PC-3 (cell line): ENCODE data around the gene KCNJ15. TPM values are rescaled to one million over a fixed set of nuclear protein-coding genes. Genes with fewer than 3 reads are reported as not detected.
A peak's percentile ranks its signal among the peaks of the same experiment; 100 is the strongest.

Source experiments
- ATAC-seq: fragments of 200-7000 bp; cut with Tn5 transposase; 2 replicates; pipeline ENCODE4 v1.9.1; 2020; ENCODE audit warnings: mild to moderate bottlenecking, moderate library complexity
- BruUV-seq: library from RNA; stranded (reverse); fragments of 400-500 nt; replicated peaks from 2 replicates; lab custom pipeline; 2021; lab: Mats Ljungman, UMichigan
- CTCF ChIA-PET: fragments of 300-600 bp; sonication (Branson Sonifier 250); formaldehyde crosslinking; loops from one replicate; lab custom pipeline; 2022; ENCODE audit warnings: antibody characterized with exemption; lab: Charles Lee
- POLR2A ChIA-PET: fragments of 300-600 bp; sonication (Branson Sonifier 250); formaldehyde crosslinking; loops from one replicate; lab custom pipeline; 2022; ENCODE audit warnings: antibody characterized with exemption; ENCODE audit not compliant: unreplicated experiment; lab: Charles Lee
- DNase-seq: peaks from one replicate; pipeline ENCODE4 v3.0.0-alpha.2; 2015
- H2AFZ ChIP-seq: fragments of 300-600 bp; sonication (generic); 2 replicates; pipeline ENCODE4 v1.6.0; 2016; ENCODE audit warnings: antibody characterized with exemption, low read length
- H3F3A ChIP-seq: fragments of 300-600 bp; sonication (generic); one replicate; pipeline ENCODE4 v1.6.0; 2017; ENCODE audit warnings: antibody characterized with exemption, low read length, control low read depth, mild to moderate bottlenecking; ENCODE audit not compliant: unreplicated experiment
- H3K27ac ChIP-seq: fragments of 300-600 bp; sonication (generic); 2 replicates; pipeline ENCODE4 v1.5.1; 2016; ENCODE audit warnings: mild to moderate bottlenecking, low read length
- H3K27me3 ChIP-seq: fragments of 300-600 bp; sonication (generic); 2 replicates; pipeline ENCODE4 v1.6.1; 2016; ENCODE audit warnings: low read length, mixed read lengths
- H3K36me3 ChIP-seq: fragments of 300-600 bp; sonication (generic); 2 replicates; pipeline ENCODE4 v1.6.1; 2016; ENCODE audit warnings: low read depth, mixed run types, low read length, mixed read lengths
- H3K4me1 ChIP-seq: fragments of 300-600 bp; sonication (generic); 2 replicates; pipeline ENCODE4 v1.5.1; 2016; ENCODE audit warnings: low read length; ENCODE audit not compliant: insufficient read depth
- H3K4me2 ChIP-seq: fragments of 300-600 bp; sonication (generic); 2 replicates; pipeline ENCODE4 v1.6.0; 2016; ENCODE audit warnings: low read length
- H3K4me3 ChIP-seq: fragments of 300-600 bp; sonication (generic); 2 replicates; pipeline ENCODE4 v1.5.1; 2016; ENCODE audit warnings: mild to moderate bottlenecking, low read length, mixed read lengths
- H3K79me2 ChIP-seq: fragments of 300-600 bp; sonication (generic); 2 replicates; pipeline ENCODE4 v1.6.1; 2017; ENCODE audit warnings: low read length, mixed read lengths
- H3K9ac ChIP-seq: fragments of 300-600 bp; sonication (generic); 2 replicates; pipeline ENCODE4 v1.6.0; 2016; ENCODE audit warnings: mild to moderate bottlenecking, low read length
- H3K9me2 ChIP-seq: fragments of 300-600 bp; sonication (generic); replicated peaks from 2 replicates; pipeline ENCODE4 v1.6.1; 2016; ENCODE audit warnings: mixed run types, low read length, mixed read lengths
- H3K9me3 ChIP-seq: fragments of 300-600 bp; sonication (generic); 2 replicates; pipeline ENCODE4 v1.6.1; 2016; ENCODE audit warnings: low read length, mixed read lengths
- H4K20me1 ChIP-seq: fragments of 300-600 bp; sonication (generic); 2 replicates; pipeline ENCODE4 v1.6.1; 2016; ENCODE audit warnings: low read length, mixed read lengths
- CTCF ChIP-seq: fragments of 300-600 bp; sonication (generic); conservative IDR thresholded peaks from 2 replicates; pipeline ENCODE4 v1.5.1; 2017; ENCODE audit warnings: antibody characterized with exemption, low read depth, mild to moderate bottlenecking, low read length
- EZH2 ChIP-seq: fragments of 300-600 bp; sonication (generic); IDR thresholded peaks from one replicate; pipeline ENCODE4 v1.6.1; 2017; ENCODE audit warnings: antibody characterized with exemption, mild to moderate bottlenecking, low read length; ENCODE audit not compliant: unreplicated experiment
- EZH2phosphoT487 ChIP-seq: fragments of 300-600 bp; sonication (generic); IDR thresholded peaks from 2 replicates; pipeline ENCODE4 v1.6.1; 2018; ENCODE audit warnings: mild to moderate bottlenecking, antibody characterized with exemption, low read length, borderline replicate concordance
- intact Hi-C: fragments of 100-400 bp; cut with micrococcal nuclease; formaldehyde crosslinking; loops from 2 replicates; pipeline ENCODE4 v1.9.0; 2023
- total RNA-seq: library from RNA; depleted of rRNA; stranded (reverse); fragments of >200 nt; gene quantifications from 2 replicates; pipeline ENCODE4 v1.2.3, GENCODE V29; 2014

Gene KCNJ15
- total RNA-seq, 1 experiment from 2014 or later = 0.26 TPM

GRCh38 chr21:38354746-38355145 is 98.0 kb downstream of the KCNJ15 start:
- CTCF ChIA-PET = interaction anchor here (1.0 kb wide), 1 partner anchor 135 kb away, joined by 6 read pairs; no protein-coding TSS in a partner anchor
- Histone ChIP-seq H3K9ac (no peak overlapping the region), H3K27ac (no peak overlapping the region), H3K4me2 (no peak overlapping the region), H3K36me3 (no peaks in the 10 kb centered on the region), H3K79me2 (no peaks in the 10 kb centered on the region), H3K27me3 (no peaks in the 10 kb centered on the region), H3F3A (no peaks in the 10 kb centered on the region), H3K9me2 (no peaks in the 10 kb centered on the region), H3K4me1 (peaks cover 15% of the 10 kb centered on the region), H3K4me3 (no peak overlapping the region), H4K20me1 (no peaks in the 10 kb centered on the region), H3K9me3 (no peaks in the 10 kb centered on the region), H2AFZ (no peak overlapping the region)
- DNase-seq (no peak), ATAC-seq (no peak)
- BruUV-seq = no TSS peak
- POLR2A ChIA-PET = no interaction called here
- TF ChIP-seq EZH2phosphoT487 (no peak), CTCF (no peak), EZH2 (no peak)
- intact Hi-C loops = loop anchor here (5.0 kb wide), 2 partner anchors 182 to 597 kb away; no protein-coding TSS in a partner anchor

GRCh38 chr21:38355353-38355752 is 98.6 kb downstream of the KCNJ15 start:
- TF ChIP-seq EZH2phosphoT487 (no peak), CTCF (no peak), EZH2 (no peak)
- POLR2A ChIA-PET = no interaction called here
- DNase-seq = no peak
- ATAC-seq = no peak
- no peaks in the 10 kb centered on the region for H3K9me3 ChIP-seq
- H3K4me3 ChIP-seq = no peak overlapping the region
- no peak overlapping the region for H3K9ac ChIP-seq
- no peaks in the 10 kb centered on the region for H3F3A ChIP-seq
- no peaks in the 10 kb centered on the region for H3K27me3 ChIP-seq
- no peaks in the 10 kb centered on the region for H3K79me2 ChIP-seq
- H3K9me2 ChIP-seq = no peaks in the 10 kb centered on the region
- H3K36me3 ChIP-seq = no peaks in the 10 kb centered on the region
- BruUV-seq = no TSS peak
- H3K4me2 ChIP-seq = no peak overlapping the region
- intact Hi-C loops = loop anchor here (5.0 kb wide), 1 partner anchor 598 kb away; no protein-coding TSS in a partner anchor
- H2AFZ ChIP-seq = no peak overlapping the region
- CTCF ChIA-PET = interaction anchor here (1.0 kb wide), 1 partner anchor 136 kb away, joined by 6 read pairs; no protein-coding TSS in a partner anchor
- H4K20me1 ChIP-seq = no peaks in the 10 kb centered on the region
- no peak overlapping the region for H3K27ac ChIP-seq
- H3K4me1 ChIP-seq = peaks cover 15% of the 10 kb centered on the region

- ChIA-PET CTCF (interaction anchor here (1.1 kb wide), 1 partner anchor 656 kb away, joined by 3 read pairs; no protein-coding TSS in a partner anchor), POLR2A (no interaction called here)
- DNase-seq (peak; percentile 87), ATAC-seq (peak; percentile 84)
- Histone ChIP-seq H3K4me1 (peaks cover 14% of the 10 kb centered on the region), H4K20me1 (no peaks in the 10 kb centered on the region), H3K27ac (no peak overlapping the region), H3K9me3 (no peaks in the 10 kb centered on the region), H3K9me2 (no peaks in the 10 kb centered on the region), H3K36me3 (no peaks in the 10 kb centered on the region), H3K79me2 (no peaks in the 10 kb centered on the region), H3K4me3 (no peak overlapping the region), H2AFZ (peak overlapping the region; percentile 24; the same call in 1 of the 2 replicates), H3F3A (no peaks in the 10 kb centered on the region), H3K4me2 (no peak overlapping the region), H3K9ac (no peak overlapping the region), H3K27me3 (no peaks in the 10 kb centered on the region)
- intact Hi-C loops = loop anchor here (1.0 to 5.0 kb wide), 5 partner anchors 137 to 656 kb away; no protein-coding TSS in a partner anchor
- no TSS peak for BruUV-seq
- TF ChIP-seq EZH2phosphoT487 = no peak
- peak; percentile 97 for TF ChIP-seq CTCF
Observed at GRCh38 chr21:38355992-38356781, 99.4 kb downstream of the KCNJ15 start.
